ENCODE measurements around the gene POU2AF1.

Gene POU2AF1

GRCh38 chr11:111335549-111335948, 43.5 kb downstream of the POU2AF1 start:
- Histone ChIP-seq H3K27me3 (ENCODE audit: control insufficient read depth, insufficient read depth, low read length) (no peaks in the 10 kb centered on the region), H3K27ac (no peak overlapping the region), H3K4me2 (ENCODE audit: low read length) (no peak overlapping the region), H3K79me2 (no peaks in the 10 kb centered on the region), H3K36me3 (ENCODE audit: control insufficient read depth, insufficient read depth, low read length) (no peaks in the 10 kb centered on the region), H3K4me1 (peaks cover 5% of the 10 kb centered on the region), H2AFZ (peak overlapping the region; percentile 33), H3K4me3 (ENCODE audit: low read depth, low read length) (no peak overlapping the region), H3K9me3 (ENCODE audit: control insufficient read depth, low read length) (peaks cover 5% of the 10 kb centered on the region), H3K9ac (no peak overlapping the region)
- TF ChIP-seq, protein P1, sequence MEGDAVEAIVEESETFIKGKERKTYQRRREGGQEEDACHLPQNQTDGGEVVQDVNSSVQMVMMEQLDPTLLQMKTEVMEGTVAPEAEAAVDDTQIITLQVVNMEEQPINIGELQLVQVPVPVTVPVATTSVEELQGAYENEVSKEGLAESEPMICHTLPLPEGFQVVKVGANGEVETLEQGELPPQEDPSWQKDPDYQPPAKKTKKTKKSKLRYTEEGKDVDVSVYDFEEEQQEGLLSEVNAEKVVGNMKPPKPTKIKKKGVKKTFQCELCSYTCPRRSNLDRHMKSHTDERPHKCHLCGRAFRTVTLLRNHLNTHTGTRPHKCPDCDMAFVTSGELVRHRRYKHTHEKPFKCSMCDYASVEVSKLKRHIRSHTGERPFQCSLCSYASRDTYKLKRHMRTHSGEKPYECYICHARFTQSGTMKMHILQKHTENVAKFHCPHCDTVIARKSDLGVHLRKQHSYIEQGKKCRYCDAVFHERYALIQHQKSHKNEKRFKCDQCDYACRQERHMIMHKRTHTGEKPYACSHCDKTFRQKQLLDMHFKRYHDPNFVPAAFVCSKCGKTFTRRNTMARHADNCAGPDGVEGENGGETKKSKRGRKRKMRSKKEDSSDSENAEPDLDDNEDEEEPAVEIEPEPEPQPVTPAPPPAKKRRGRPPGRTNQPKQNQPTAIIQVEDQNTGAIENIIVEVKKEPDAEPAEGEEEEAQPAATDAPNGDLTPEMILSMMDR (IDR thresholded peaks at IDR 0.05) = no peak

DNA sequence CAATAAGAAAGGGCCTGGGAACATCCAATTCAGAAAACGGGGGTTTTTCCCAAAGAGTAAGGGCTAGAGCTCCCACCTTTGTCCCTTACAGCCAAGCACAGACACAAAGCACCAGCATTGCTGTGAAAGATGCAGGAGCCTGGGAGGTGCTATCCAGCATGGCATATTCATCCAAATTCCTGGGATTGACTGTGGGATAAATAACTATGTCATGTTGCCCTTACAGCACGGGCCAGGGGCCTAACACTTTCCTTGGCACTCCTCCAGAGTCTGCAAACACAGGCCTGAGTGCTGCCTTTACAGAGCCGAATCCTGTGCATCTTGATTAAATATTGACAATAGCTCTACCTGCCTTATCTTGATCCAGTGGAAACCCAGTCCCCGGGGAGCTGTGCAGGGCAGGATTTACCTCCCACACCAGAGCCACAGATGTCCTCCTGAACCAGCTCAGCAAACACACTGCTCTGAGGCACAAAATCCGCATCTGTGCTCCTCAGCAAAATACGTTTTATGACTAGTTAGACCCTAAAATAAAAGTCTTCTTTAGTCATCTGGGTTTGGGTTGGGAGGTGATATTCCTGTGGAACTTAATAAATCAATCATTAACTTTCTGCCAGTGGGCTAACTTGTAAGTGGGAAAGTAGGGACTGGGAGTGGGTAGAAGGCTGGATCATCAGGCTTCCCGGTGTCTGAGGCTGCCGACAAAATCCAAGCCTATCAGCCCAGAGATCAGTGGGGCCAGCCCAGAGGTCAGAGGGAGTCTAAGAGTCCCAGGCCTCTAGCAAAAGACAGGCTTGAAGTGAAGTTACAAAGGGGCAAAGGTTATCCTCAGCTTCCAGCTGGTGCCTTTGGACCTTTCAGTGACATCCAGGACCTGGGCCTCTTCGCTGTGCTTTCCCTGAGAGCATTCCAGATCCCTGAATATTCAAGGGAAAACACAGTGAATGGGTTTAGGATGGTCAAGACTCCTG, 44.3 kb downstream of the POU2AF1 start:
- Histone ChIP-seq H2AFZ (no peak overlapping the region), H3K4me1 (peaks cover 5% of the 10 kb centered on the region)

GRCh38 chr11:111331711-111332479, 47.2 kb downstream of the POU2AF1 start:
- Histone ChIP-seq H3K27ac (no peak overlapping the region), H2AFZ (no peak overlapping the region), H3K27me3 (ENCODE audit: control insufficient read depth, insufficient read depth, low read length) (no peaks in the 10 kb centered on the region), H3K9ac (no peak overlapping the region), H3K4me1 (peaks cover 16% of the 10 kb centered on the region), H3K9me3 (ENCODE audit: control insufficient read depth, low read length) (no peaks in the 10 kb centered on the region), H3K4me3 (ENCODE audit: low read depth, low read length) (no peak overlapping the region), H3K36me3 (ENCODE audit: control insufficient read depth, insufficient read depth, low read length) (no peaks in the 10 kb centered on the region), H3K4me2 (ENCODE audit: low read length) (no peak overlapping the region), H3K79me2 (no peaks in the 10 kb centered on the region)
- TF ChIP-seq, protein P1 (IDR thresholded peaks at IDR 0.05) = no peak

More for the DNA sequence above, 44.3 kb downstream of the POU2AF1 start:
- Histone ChIP-seq H3K4me2 (ENCODE audit: low read length) (no peak overlapping the region), H3K4me3 (ENCODE audit: low read depth, low read length) (no peak overlapping the region), H3K9me3 (ENCODE audit: control insufficient read depth, low read length) (peaks cover 2% of the 10 kb centered on the region), H3K9ac (no peak overlapping the region), H3K27me3 (ENCODE audit: control insufficient read depth, insufficient read depth, low read length) (no peaks in the 10 kb centered on the region), H3K79me2 (no peaks in the 10 kb centered on the region), H3K27ac (no peak overlapping the region), H3K36me3 (ENCODE audit: control insufficient read depth, insufficient read depth, low read length) (no peaks in the 10 kb centered on the region)
- TF ChIP-seq, protein P1 (IDR thresholded peaks at IDR 0.05) = no peak

GRCh38 chr11:111330234-111330893, 48.7 kb downstream of the POU2AF1 start:
- Histone ChIP-seq H3K27ac (no peak overlapping the region), H3K9me3 (ENCODE audit: control insufficient read depth, low read length) (no peaks in the 10 kb centered on the region), H3K27me3 (ENCODE audit: control insufficient read depth, insufficient read depth, low read length) (no peaks in the 10 kb centered on the region), H3K4me2 (ENCODE audit: low read length) (no peak overlapping the region), H2AFZ (no peak overlapping the region), H3K79me2 (no peaks in the 10 kb centered on the region), H3K4me3 (ENCODE audit: low read depth, low read length) (no peak overlapping the region), H3K9ac (no peak overlapping the region), H3K36me3 (ENCODE audit: control insufficient read depth, insufficient read depth, low read length) (no peaks in the 10 kb centered on the region), H3K4me1 (peaks cover 20% of the 10 kb centered on the region)
- TF ChIP-seq, protein P1 (IDR thresholded peaks at IDR 0.05) = no peak
